WERI-Rb-1 (cell line): ENCODE measurements around the gene FBXO48.

ENCODE experiments used
- DNase-seq: peaks from one replicate; pipeline ENCODE4 v3.0.0-alpha.2; 2020
- H3K27ac ChIP-seq: fragments of 250-450 bp; sonication (Bioruptor Pico); 2 replicates; pipeline ENCODE4 v1.5.1; 2020; ENCODE audit warnings: mild to moderate bottlenecking, moderate library complexity
- H3K27me3 ChIP-seq: fragments of 250-450 bp; sonication (Bioruptor Pico); 2 replicates; pipeline ENCODE4 v1.5.1; 2021; ENCODE audit warnings: mild to moderate bottlenecking, low read depth, moderate library complexity; ENCODE audit not compliant: insufficient read depth, severe bottlenecking
- H3K36me3 ChIP-seq: fragments of 250-450 bp; sonication (Bioruptor Pico); 2 replicates; pipeline ENCODE4 v1.5.1; 2020; ENCODE audit warnings: mild to moderate bottlenecking, moderate library complexity
- H3K4me3 ChIP-seq: 2 replicates; pipeline ENCODE4 v1.5.1; 2011; ENCODE audit warnings: low read depth, mild to moderate bottlenecking, control low read depth, low read length
- H3K9me3 ChIP-seq: fragments of 250-450 bp; sonication (Bioruptor Pico); 2 replicates; pipeline ENCODE4 v1.5.1; 2021; ENCODE audit warnings: mild to moderate bottlenecking, moderate library complexity; ENCODE audit not compliant: severe bottlenecking
- TF ChIP-seq, protein P1 (sequence below): IDR thresholded peaks from 2 replicates; pipeline ENCODE4 v1.5.1; 2011; ENCODE audit warnings: low read depth, mild to moderate bottlenecking, control low read depth, inconsistent platforms, low read length

Gene FBXO48

GRCh38 chr2:68438455-68439303 is 28.4 kb downstream of the FBXO48 start:
- Histone ChIP-seq H3K4me3 (no peak overlapping the region), H3K27ac (no peak overlapping the region), H3K27me3 (no peaks in the 10 kb centered on the region), H3K9me3 (no peaks in the 10 kb centered on the region), H3K36me3 (no peaks in the 10 kb centered on the region)
- DNase-seq, result no peak
- TF ChIP-seq, protein P1, sequence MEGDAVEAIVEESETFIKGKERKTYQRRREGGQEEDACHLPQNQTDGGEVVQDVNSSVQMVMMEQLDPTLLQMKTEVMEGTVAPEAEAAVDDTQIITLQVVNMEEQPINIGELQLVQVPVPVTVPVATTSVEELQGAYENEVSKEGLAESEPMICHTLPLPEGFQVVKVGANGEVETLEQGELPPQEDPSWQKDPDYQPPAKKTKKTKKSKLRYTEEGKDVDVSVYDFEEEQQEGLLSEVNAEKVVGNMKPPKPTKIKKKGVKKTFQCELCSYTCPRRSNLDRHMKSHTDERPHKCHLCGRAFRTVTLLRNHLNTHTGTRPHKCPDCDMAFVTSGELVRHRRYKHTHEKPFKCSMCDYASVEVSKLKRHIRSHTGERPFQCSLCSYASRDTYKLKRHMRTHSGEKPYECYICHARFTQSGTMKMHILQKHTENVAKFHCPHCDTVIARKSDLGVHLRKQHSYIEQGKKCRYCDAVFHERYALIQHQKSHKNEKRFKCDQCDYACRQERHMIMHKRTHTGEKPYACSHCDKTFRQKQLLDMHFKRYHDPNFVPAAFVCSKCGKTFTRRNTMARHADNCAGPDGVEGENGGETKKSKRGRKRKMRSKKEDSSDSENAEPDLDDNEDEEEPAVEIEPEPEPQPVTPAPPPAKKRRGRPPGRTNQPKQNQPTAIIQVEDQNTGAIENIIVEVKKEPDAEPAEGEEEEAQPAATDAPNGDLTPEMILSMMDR, result no peak

DNA sequence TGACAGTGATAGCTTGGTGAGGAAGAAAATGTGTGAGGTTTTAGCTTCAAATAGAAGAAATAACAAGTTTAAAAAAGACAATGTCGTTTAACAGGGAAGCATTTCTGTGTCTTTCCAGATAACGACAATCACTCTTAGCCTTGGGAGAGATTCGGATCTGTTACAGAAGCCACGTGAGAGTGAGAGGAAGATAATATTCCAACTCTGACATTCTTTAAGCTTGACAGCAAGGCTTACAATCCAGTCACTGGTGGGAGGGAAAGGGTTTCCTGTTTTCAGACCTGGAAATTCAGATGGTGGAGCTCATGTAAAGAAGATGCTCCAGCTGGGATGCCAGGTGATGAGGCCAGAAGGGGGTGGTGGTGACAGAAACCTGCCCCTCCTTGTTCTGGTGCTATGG is 30.8 kb downstream of the FBXO48 start:
- H3K36me3 ChIP-seq, result no peaks in the 10 kb centered on the region
- TF ChIP-seq, protein P1, result no peak
- H3K27ac ChIP-seq, result no peak overlapping the region
- H3K9me3 ChIP-seq, result no peaks in the 10 kb centered on the region
- DNase-seq, result no peak
- no peak overlapping the region for H3K4me3 ChIP-seq
- H3K27me3 ChIP-seq, result no peaks in the 10 kb centered on the region

DNA sequence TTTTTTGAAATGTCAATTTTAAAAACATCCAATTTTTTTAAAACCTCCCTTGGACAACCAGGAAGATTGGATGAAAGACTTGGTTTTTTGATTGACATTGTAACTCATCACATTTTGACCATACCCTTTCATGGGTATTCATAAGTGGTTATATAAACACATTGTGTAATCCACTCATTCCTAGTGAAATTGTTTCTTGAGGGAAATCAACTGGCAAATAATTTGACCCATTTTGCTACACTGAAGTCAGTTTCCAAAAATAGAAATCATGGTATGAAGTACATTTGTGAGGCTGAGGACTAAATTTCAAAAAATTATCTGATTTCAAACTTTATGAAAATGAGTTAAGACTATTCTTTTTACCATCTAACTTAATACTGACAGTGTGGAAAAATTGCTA is 31.5 kb downstream of the FBXO48 start:
- TF ChIP-seq, protein P1, result no peak
- Histone ChIP-seq H3K9me3 (no peaks in the 10 kb centered on the region), H3K36me3 (no peaks in the 10 kb centered on the region), H3K27ac (no peak overlapping the region), H3K4me3 (no peak overlapping the region), H3K27me3 (no peaks in the 10 kb centered on the region)
- no peak for DNase-seq

GRCh38 chr2:68434981-68435380 is 32.1 kb downstream of the FBXO48 start:
- Histone ChIP-seq H3K27me3 (no peaks in the 10 kb centered on the region), H3K27ac (no peak overlapping the region), H3K4me3 (no peak overlapping the region), H3K36me3 (no peaks in the 10 kb centered on the region), H3K9me3 (no peaks in the 10 kb centered on the region)
- TF ChIP-seq, protein P1, result no peak
- DNase-seq, result no peak

DNA sequence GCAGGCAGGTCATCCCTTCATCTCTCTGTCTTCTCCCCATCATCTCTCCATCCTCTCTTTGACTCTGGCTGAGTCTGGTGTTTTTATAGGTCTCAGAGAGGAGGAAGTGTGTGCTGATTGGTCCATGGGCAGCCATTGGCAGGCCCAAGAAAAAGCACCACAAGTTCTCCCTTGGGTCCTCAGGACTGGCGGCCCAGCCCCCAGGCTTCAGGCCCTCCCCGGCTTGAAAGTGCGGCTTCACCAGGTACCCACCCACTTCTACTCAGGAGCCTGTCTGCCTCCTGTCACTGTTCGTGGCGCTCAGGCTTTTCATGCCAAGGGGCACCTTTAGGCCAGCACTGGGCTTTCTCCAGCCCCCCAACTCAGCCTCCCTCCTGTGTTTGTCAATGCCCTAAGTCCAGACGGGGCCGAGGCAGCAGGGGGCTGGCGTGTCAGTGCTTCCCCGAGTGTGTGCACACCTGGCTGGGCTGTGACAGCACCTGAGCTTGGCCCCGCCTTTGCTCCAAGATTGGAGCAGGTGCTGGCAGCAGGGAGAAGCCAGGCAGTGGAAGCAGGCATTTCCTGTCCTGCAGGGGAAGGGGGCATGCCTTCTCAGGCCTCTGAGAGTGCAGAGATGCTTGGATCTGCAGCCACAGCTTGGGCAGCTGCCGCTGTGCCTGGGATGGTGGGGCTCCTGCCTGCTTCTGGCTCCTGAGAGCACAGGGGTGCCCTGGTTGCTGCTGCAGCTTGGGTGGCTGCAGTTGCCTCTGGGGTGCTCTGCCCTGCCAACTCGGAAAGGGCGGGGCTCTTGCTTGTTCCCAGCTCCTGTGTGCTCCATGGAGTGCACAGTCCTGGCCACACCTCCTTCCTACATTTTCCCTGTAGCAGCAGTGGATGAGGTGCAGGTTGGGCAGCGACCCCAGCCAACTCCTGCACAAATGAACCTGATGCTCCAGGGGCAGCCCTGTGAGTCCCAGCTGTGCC is 34.1 kb downstream of the FBXO48 start:
- H3K36me3 ChIP-seq, result no peaks in the 10 kb centered on the region
- no peak overlapping the region for H3K4me3 ChIP-seq
- no peak overlapping the region for H3K27ac ChIP-seq
- H3K27me3 ChIP-seq, result no peaks in the 10 kb centered on the region
- TF ChIP-seq, protein P1, result no peak
- DNase-seq, result no peak
- no peaks in the 10 kb centered on the region for H3K9me3 ChIP-seq
